Testis (tissue), 2 donors: ENCODE measurements around the gene SSBP3.

Source experiments
- CTCF ChIP-seq, 3 experiments: fragments of 450-650 bp in 2 of 3; fragments of 200-600 bp in 1 of 3; sonication (generic) in 1 of 3; IDR thresholded peaks; one replicate each; pipeline ENCODE4 v1.5.1; 2016 to 2019; ENCODE audit warnings: antibody characterized with exemption in 3 of 3, mild to moderate bottlenecking in 2 of 3, moderate library complexity in 1 of 3
- POLR2A ChIP-seq: fragments of 450-650 bp; IDR thresholded peaks from one replicate; pipeline ENCODE4 v1.6.1; 2017; ENCODE audit warnings: antibody characterized with exemption, mild to moderate bottlenecking, moderate library complexity

- TF ChIP-seq CTCF (IDR thresholded peaks at IDR 0.05), result no peak
- no peak for TF ChIP-seq POLR2A
Measured at GRCh38 chr1:54380290-54380882, 25.8 kb downstream of the SSBP3 start.
